ENCODE results near the gene OR51A4.
"Not testable (repeated sequence)": the region's sequence is repeated elsewhere in the genome, so short reads cannot be mapped to it uniquely, and the experiment has no call there.

OR51A4 gene

GRCh38 chr11:4947505-4947904 is at the start of gene OR51A4:
OR51A4 (minus strand) TSS chr11:4947605; CDS start chr11:4947100, 505 bp downstream.
- DNase-seq (ENCODE audit: low read depth, low spot score): no peak

- DNase-seq (ENCODE audit: low read depth, low spot score): no peak
Observed at GRCh38 chr11:4994551-4994950, 47.1 kb upstream of the OR51A4 start, which contains the start of gene OR51L1. OR51L1 (plus strand) TSS chr11:4994851; CDS start chr11:4998983, 4,132 bp downstream.

GRCh38 chr11:4991060-4991459 is 43.7 kb upstream of the OR51A4 start:
- no peak for DNase-seq (ENCODE audit: low read depth, low spot score)

GRCh38 chr11:4983841-4984240 is 36.4 kb upstream of the OR51A4 start:
- DNase-seq (ENCODE audit: low read depth, low spot score): no peak

- no peak for DNase-seq (ENCODE audit: low read depth, low spot score)
Observed at GRCh38 chr11:4982678-4983077, 35.3 kb upstream of the OR51A4 start.

- DNase-seq (ENCODE audit: low read depth, low spot score): no peak
Observed at GRCh38 chr11:4979036-4979435, 31.6 kb upstream of the OR51A4 start.

- no peak for DNase-seq (ENCODE audit: low read depth, low spot score)
Observed at GRCh38 chr11:4975436-4975835, 28.0 kb upstream of the OR51A4 start.

- DNase-seq (ENCODE audit: low read depth, low spot score): no peak
Observed at GRCh38 chr11:4962816-4963215, 15.4 kb upstream of the OR51A4 start.

GRCh38 chr11:4960877-4961276 is 13.5 kb upstream of the OR51A4 start:
- DNase-seq (ENCODE audit: low read depth, low spot score): no peak

GRCh38 chr11:4957396-4957795 is 10.0 kb upstream of the OR51A4 start:
- no peak for DNase-seq (ENCODE audit: low read depth, low spot score)

GRCh38 chr11:4955613-4956012 is 8.2 kb upstream of the OR51A4 start, which contains the start of gene OR51A2:
OR51A2 (minus strand) TSS chr11:4955713; CDS start chr11:4955713, 0 bp downstream.
- DNase-seq (ENCODE audit: low read depth, low spot score): not testable (repeated sequence)

GRCh38 chr11:4936745-4937144 is 10.7 kb downstream of the OR51A4 start:
- DNase-seq (ENCODE audit: low read depth, low spot score): no peak

GRCh38 chr11:4932751-4933150 is 14.7 kb downstream of the OR51A4 start:
- no peak for DNase-seq (ENCODE audit: low read depth, low spot score)

- DNase-seq (ENCODE audit: low read depth, low spot score): no peak
Observed at GRCh38 chr11:4926608-4927007, 20.8 kb downstream of the OR51A4 start.

- DNase-seq (ENCODE audit: low read depth, low spot score): no peak
Observed at GRCh38 chr11:4924239-4924638, 23.2 kb downstream of the OR51A4 start, which contains the start of gene OR51G1. OR51G1 (minus strand) TSS chr11:4924339; CDS start chr11:4924339, 0 bp downstream.

GRCh38 chr11:4922304-4922703 is 25.1 kb downstream of the OR51A4 start:
- DNase-seq (ENCODE audit: low read depth, low spot score): no peak

- no peak for DNase-seq (ENCODE audit: low read depth, low spot score)
Observed at GRCh38 chr11:4921796-4922195, 25.6 kb downstream of the OR51A4 start.

GRCh38 chr11:4919250-4919649 is 28.2 kb downstream of the OR51A4 start, which contains the start of gene OR51G2:
OR51G2 (minus strand) TSS chr11:4919350; CDS start chr11:4915663, 3,687 bp downstream.
- DNase-seq (ENCODE audit: low read depth, low spot score): no peak

GRCh38 chr11:4916581-4916980 is 30.8 kb downstream of the OR51A4 start:
- no peak for DNase-seq (ENCODE audit: low read depth, low spot score)

- DNase-seq (ENCODE audit: low read depth, low spot score): no peak
Observed at GRCh38 chr11:4903484-4903883, 43.9 kb downstream of the OR51A4 start, which contains the start of gene OR51A7. OR51A7 (plus strand) TSS chr11:4903783; CDS start chr11:4907370, 3,587 bp downstream.
